Activated CD8-positive, alpha-beta T cell treated with anti-CD3 and anti-CD28 coated beads for 36 hours (primary cell): ENCODE data around the gene CACNA1B. TPM values are rescaled to one million over a fixed set of nuclear protein-coding genes. Genes with fewer than 3 reads are reported as not detected.

Experiments
- ATAC-seq: fragments of 200-7000 bp; cut with Tn5 transposase; one replicate; pipeline ENCODE4 v1.10.0; 2021; ENCODE audit warnings: mild to moderate bottlenecking, moderate library complexity
- CTCF ChIA-PET: fragments of 350-600 bp; sonication (Branson Sonifier 250); formaldehyde crosslinking; loops from one replicate; lab custom pipeline; 2021; ENCODE audit warnings: antibody characterized with exemption; lab: Charles Lee
- POLR2A ChIA-PET: fragments of 350-600 bp; sonication (Branson Sonifier 250); formaldehyde crosslinking; loops from one replicate; lab custom pipeline; 2021; ENCODE audit warnings: antibody characterized with exemption; lab: Charles Lee
- DNase-seq: peaks from one replicate; pipeline ENCODE4 v3.0.0-alpha.2; 2020
- H3K27ac Mint-ChIP-seq: one replicate; pipeline ENCODE4 v1.8.0; 2021; ENCODE audit warnings: mild to moderate bottlenecking, mixed read lengths
- H3K27me3 Mint-ChIP-seq: one replicate; pipeline ENCODE4 v1.8.0; 2021; ENCODE audit warnings: mixed read lengths
- H3K36me3 Mint-ChIP-seq: one replicate; pipeline ENCODE4 v1.8.0; 2021; ENCODE audit warnings: low read depth, mixed read lengths
- H3K4me1 Mint-ChIP-seq: one replicate; pipeline ENCODE4 v1.8.0; 2021; ENCODE audit warnings: low read depth, mixed read lengths
- H3K4me3 Mint-ChIP-seq: one replicate; pipeline ENCODE4 v1.8.0; 2021; ENCODE audit warnings: mild to moderate bottlenecking, moderate library complexity, mixed read lengths
- H3K9me3 Mint-ChIP-seq: one replicate; pipeline ENCODE4 v1.8.0; 2021; ENCODE audit warnings: mixed read lengths
- intact Hi-C: fragments of 100-400 bp; cut with micrococcal nuclease; formaldehyde crosslinking; loops from one replicate; pipeline ENCODE4 v1.10.0; 2022
- total RNA-seq, 2 experiments: library from RNA; stranded (reverse); gene quantifications; one replicate each; pipeline ENCODE4 v1.2.3, GENCODE V29; 2021
- TF ChIP-seq, protein P1 (sequence below): fragments of 200-600 bp; IDR thresholded peaks from one replicate; pipeline ENCODE4 v1.8.0; 2022; ENCODE audit warnings: antibody characterized with exemption, mild to moderate bottlenecking

Gene CACNA1B
- total RNA-seq, 2 experiments from 2014 or later, result not detected

DNA sequence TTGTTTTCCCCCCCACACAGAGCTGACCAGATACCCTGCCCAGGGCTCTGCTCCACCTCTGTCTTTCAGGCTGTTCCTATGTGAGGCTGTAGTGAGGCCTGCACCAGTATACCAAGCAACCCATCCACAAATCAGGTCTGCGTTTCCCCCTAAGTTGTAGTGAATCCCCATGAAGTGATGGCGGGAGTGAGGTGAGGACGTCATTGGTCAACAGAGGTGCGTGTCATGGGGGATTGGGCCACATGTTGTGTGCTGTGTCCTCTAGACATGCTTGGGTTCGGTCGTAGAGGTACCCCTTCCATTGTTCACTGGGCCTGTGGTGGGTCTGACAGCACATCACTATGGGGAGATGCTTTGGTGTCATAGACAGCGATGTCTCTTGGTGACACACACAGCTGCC lies 184.6 kb downstream of the CACNA1B start:
- H3K27ac Mint-ChIP-seq, result no peak overlapping the region
- peaks cover 4% of the 10 kb centered on the region for H3K27me3 Mint-ChIP-seq
- ChIA-PET CTCF (no interaction called here), POLR2A (no interaction called here)
- no peaks in the 10 kb centered on the region for H3K36me3 Mint-ChIP-seq
- no peaks in the 10 kb centered on the region for H3K4me1 Mint-ChIP-seq
- no peak overlapping the region for H3K4me3 Mint-ChIP-seq
- TF ChIP-seq, protein P1, sequence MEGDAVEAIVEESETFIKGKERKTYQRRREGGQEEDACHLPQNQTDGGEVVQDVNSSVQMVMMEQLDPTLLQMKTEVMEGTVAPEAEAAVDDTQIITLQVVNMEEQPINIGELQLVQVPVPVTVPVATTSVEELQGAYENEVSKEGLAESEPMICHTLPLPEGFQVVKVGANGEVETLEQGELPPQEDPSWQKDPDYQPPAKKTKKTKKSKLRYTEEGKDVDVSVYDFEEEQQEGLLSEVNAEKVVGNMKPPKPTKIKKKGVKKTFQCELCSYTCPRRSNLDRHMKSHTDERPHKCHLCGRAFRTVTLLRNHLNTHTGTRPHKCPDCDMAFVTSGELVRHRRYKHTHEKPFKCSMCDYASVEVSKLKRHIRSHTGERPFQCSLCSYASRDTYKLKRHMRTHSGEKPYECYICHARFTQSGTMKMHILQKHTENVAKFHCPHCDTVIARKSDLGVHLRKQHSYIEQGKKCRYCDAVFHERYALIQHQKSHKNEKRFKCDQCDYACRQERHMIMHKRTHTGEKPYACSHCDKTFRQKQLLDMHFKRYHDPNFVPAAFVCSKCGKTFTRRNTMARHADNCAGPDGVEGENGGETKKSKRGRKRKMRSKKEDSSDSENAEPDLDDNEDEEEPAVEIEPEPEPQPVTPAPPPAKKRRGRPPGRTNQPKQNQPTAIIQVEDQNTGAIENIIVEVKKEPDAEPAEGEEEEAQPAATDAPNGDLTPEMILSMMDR, result no peak
- H3K9me3 Mint-ChIP-seq, result no peaks in the 10 kb centered on the region
- intact Hi-C loops, result no loop called here
- no peak for DNase-seq
- ATAC-seq, result no peak

DNA sequence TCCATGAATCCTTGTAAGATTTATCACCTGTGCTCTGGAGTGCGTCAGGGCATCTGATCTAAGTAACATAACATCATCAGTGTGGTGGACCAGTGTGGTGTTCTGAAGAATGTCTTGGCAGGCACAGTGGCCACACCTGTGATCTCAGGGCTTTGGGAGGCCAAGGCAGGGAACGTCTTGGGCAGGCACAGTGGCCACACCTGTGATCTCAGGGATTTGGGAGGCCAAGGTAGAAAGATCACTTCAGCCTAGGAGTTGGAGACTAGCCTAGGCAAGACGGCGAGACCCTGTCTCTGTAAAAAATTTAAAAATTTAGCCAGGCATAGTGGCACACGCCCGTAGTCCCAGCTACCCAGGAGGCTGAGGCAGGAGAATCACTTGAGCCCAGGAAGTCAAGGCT lies 185.5 kb downstream of the CACNA1B start:
- ChIA-PET POLR2A (no interaction called here), CTCF (no interaction called here)

DNA sequence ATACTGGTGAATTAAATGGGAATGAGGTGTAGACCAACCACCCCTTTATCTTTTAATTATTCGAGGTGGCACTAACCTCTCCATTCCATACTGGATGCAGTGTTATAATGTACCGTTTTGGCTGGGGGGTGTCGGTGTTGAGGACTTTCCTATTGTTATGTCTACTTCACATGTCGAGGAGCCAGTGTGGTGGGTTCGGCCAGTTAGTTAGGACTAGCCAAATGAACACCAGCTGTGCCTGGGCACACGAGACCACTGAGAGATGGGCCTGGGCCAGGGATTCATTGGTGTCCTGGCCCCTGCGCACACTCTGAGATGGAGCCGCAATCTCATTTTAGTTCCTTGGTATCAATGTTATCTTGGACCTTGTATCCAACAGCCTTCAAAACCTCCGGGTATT lies 186.2 kb downstream of the CACNA1B start:
- TF ChIP-seq, protein P1, result no peak
- ChIA-PET POLR2A (no interaction called here), CTCF (no interaction called here)
- H3K27ac Mint-ChIP-seq, result no peak overlapping the region
- H3K27me3 Mint-ChIP-seq, result peaks cover 3% of the 10 kb centered on the region
- H3K9me3 Mint-ChIP-seq, result no peaks in the 10 kb centered on the region
- ATAC-seq (no peak), DNase-seq (no peak)
- intact Hi-C loops, result no loop called here
- H3K36me3 Mint-ChIP-seq, result no peaks in the 10 kb centered on the region
- H3K4me3 Mint-ChIP-seq, result no peak overlapping the region
- no peaks in the 10 kb centered on the region for H3K4me1 Mint-ChIP-seq

More for the DNA sequence above, 185.5 kb downstream of the CACNA1B start:
- H3K27me3 Mint-ChIP-seq, result peaks cover 3% of the 10 kb centered on the region
- no peaks in the 10 kb centered on the region for H3K36me3 Mint-ChIP-seq
- H3K4me3 Mint-ChIP-seq, result no peak overlapping the region
- TF ChIP-seq, protein P1, result no peak
- H3K9me3 Mint-ChIP-seq, result no peaks in the 10 kb centered on the region
- intact Hi-C loops, result no loop called here
- no peak overlapping the region for H3K27ac Mint-ChIP-seq
- DNase-seq (no peak), ATAC-seq (no peak)
- no peaks in the 10 kb centered on the region for H3K4me1 Mint-ChIP-seq

DNA sequence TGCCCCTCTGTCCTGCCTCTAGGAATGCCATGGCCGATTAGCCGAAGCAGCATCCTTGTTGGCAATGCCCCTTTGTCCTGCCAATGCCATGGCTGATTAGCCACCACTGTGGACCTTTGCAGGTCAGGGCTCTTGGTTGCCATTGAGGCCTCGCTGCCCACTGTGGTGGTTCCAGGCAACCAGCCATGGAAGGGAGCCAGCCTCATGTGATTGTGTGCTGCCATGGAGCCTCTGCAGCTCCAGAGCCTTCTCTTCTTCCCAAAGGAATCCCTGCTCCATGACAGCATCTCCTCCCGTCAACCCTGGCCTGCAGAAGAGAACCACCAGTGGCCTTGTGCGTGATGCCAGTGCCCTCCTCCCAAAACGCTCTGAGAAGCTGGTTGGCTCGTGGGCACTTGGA lies 187.0 kb downstream of the CACNA1B start:
- ChIA-PET CTCF (no interaction called here), POLR2A (no interaction called here)

DNA sequence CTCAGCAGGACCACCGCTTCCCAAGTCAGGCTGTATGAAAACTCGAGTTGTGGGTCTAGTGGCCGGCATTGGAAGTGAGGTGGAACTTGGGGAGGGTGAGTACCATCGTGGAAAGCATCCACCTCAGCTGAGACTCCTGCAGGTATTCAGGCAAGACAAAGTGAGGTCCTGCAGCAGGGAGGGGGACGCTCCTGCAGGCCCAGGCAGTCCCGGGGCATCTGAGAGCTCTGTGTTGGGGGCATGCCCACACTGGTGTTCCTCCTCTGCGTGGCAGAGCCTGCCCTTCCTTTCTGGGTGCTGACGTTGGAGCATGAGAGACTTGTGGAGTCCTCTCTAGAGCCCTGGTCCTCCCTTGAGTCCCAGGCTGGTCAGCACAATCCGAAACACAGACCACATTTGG lies 187.7 kb downstream of the CACNA1B start:
- no peaks in the 10 kb centered on the region for H3K4me1 Mint-ChIP-seq
- H3K4me3 Mint-ChIP-seq, result no peak overlapping the region
- DNase-seq (no peak), ATAC-seq (no peak)
- no peaks in the 10 kb centered on the region for H3K9me3 Mint-ChIP-seq
- intact Hi-C loops, result no loop called here
- H3K27me3 Mint-ChIP-seq, result peaks cover 3% of the 10 kb centered on the region
- POLR2A ChIA-PET, result no interaction called here
- no peaks in the 10 kb centered on the region for H3K36me3 Mint-ChIP-seq
- CTCF ChIA-PET, result no interaction called here
- H3K27ac Mint-ChIP-seq, result no peak overlapping the region
- TF ChIP-seq, protein P1, result no peak

More for the DNA sequence above, 187.0 kb downstream of the CACNA1B start:
- no peak overlapping the region for H3K27ac Mint-ChIP-seq
- TF ChIP-seq, protein P1, result no peak
- intact Hi-C loops, result no loop called here
- H3K27me3 Mint-ChIP-seq, result peaks cover 3% of the 10 kb centered on the region
- ATAC-seq (no peak), DNase-seq (no peak)
- H3K4me3 Mint-ChIP-seq, result no peak overlapping the region
- no peaks in the 10 kb centered on the region for H3K9me3 Mint-ChIP-seq
- no peaks in the 10 kb centered on the region for H3K4me1 Mint-ChIP-seq
- H3K36me3 Mint-ChIP-seq, result no peaks in the 10 kb centered on the region
